Keratinocyte (primary cell): ENCODE results near the gene UTP3. TPM values are rescaled to one million over a fixed set of nuclear protein-coding genes. Genes with fewer than 3 reads are reported as not detected.

Source experiments
- DNase-seq: peaks from one replicate; pipeline ENCODE4 v3.0.0-alpha.2; 2011; ENCODE audit warnings: low read depth, missing footprints, low spot score
- FAIRE-seq: peaks from 2 replicates; lab custom pipeline; 2011; peaks lifted over from hg19 to GRCh38; lab: Jason Lieb, UNC
- H2AFZ ChIP-seq: 2 replicates; pipeline ENCODE4 v1.6.0; 2012; ENCODE audit warnings: low read length, control low read depth, inconsistent platforms; ENCODE audit not compliant: control insufficient read depth
- H3K27ac ChIP-seq: 2 replicates; pipeline ENCODE4 v1.5.1; 2011; ENCODE audit warnings: low read length; ENCODE audit not compliant: control insufficient read depth, insufficient read depth
- H3K27me3 ChIP-seq: 3 replicates; pipeline ENCODE4 v1.6.0; 2011; ENCODE audit warnings: low read length; ENCODE audit not compliant: control insufficient read depth, insufficient read depth; ENCODE audit errors: extremely low read depth
- H3K36me3 ChIP-seq, 2 experiments: 2 replicates in 1 of 2; 3 replicates in 1 of 2; pipeline ENCODE4 v1.5.1; 2011; ENCODE audit warnings: low read length in 2 of 2, mild to moderate bottlenecking in 1 of 2; ENCODE audit not compliant: control insufficient read depth in 2 of 2, insufficient read depth in 2 of 2; ENCODE audit errors: extremely low read depth in 1 of 2
- H3K4me1 ChIP-seq: 3 replicates; pipeline ENCODE4 v1.5.1; 2011; ENCODE audit warnings: low read length; ENCODE audit not compliant: control insufficient read depth, insufficient read depth; ENCODE audit errors: extremely low read depth
- H3K4me2 ChIP-seq: 3 replicates; pipeline ENCODE4 v1.6.0; 2011; ENCODE audit warnings: low read depth, low read length; ENCODE audit not compliant: control insufficient read depth, insufficient read depth; ENCODE audit errors: extremely low read depth
- H3K4me3 ChIP-seq, 3 experiments: fragments of 200-600 bp in 1 of 3; sonication (generic) in 1 of 3; 2 replicates in 2 of 3; 3 replicates in 1 of 3; pipeline ENCODE4 v1.5.1; 2011 to 2016; ENCODE audit warnings: low read length in 3 of 3, mild to moderate bottlenecking in 3 of 3, control low read depth in 2 of 3, inconsistent platforms in 1 of 3, low read depth in 1 of 3, mixed read lengths in 1 of 3, mixed run types in 1 of 3, moderate library complexity in 1 of 3; ENCODE audit not compliant: control insufficient read depth in 2 of 3, insufficient read depth in 2 of 3; ENCODE audit errors: extremely low read depth in 1 of 3
- H3K79me2 ChIP-seq: 2 replicates; pipeline ENCODE4 v1.6.0; 2012; ENCODE audit warnings: low read length; ENCODE audit not compliant: control insufficient read depth, insufficient read depth
- H3K9ac ChIP-seq: 3 replicates; pipeline ENCODE4 v1.6.0; 2011; ENCODE audit warnings: low read length; ENCODE audit not compliant: control insufficient read depth, insufficient read depth; ENCODE audit errors: extremely low read depth
- H3K9me1 ChIP-seq: 3 replicates; pipeline ENCODE4 v1.6.0; 2011; ENCODE audit warnings: low read length; ENCODE audit not compliant: control insufficient read depth, insufficient read depth; ENCODE audit errors: extremely low read depth
- H3K9me3 ChIP-seq: 2 replicates; pipeline ENCODE4 v1.5.1; 2012; ENCODE audit warnings: low read depth, low read length; ENCODE audit not compliant: control insufficient read depth
- H4K20me1 ChIP-seq: 3 replicates; pipeline ENCODE4 v1.6.0; 2011; ENCODE audit warnings: low read length; ENCODE audit not compliant: control insufficient read depth, insufficient read depth; ENCODE audit errors: extremely low read depth
- EZH2 ChIP-seq: IDR thresholded peaks from one replicate; pipeline ENCODE4 v1.6.1; 2012; ENCODE audit warnings: inconsistent platforms, mild to moderate bottlenecking, low read length, moderate library complexity
- dilution Hi-C: fragments of 300-500 bp; cut with MboI; formaldehyde crosslinking; loops from one replicate; pipeline ENCODE4 v1.7.0; 2020; ENCODE audit warnings: low sequenced_read_pairs; ENCODE audit not compliant: extremely low pct_ligation_motif_present
- polyA plus RNA-seq, 5 experiments: library from polyadenylated mRNA; depleted of rRNA in 3 of 5; stranded (reverse) in 3 of 5; stranded (forward) in 1 of 5; unstranded in 1 of 5; fragments of >200 nt; gene quantifications; 1 replicate in 1 of 5; 2 replicates in 3 of 5; 3 replicates in 1 of 5; pipeline versions ENCODE4 v1.2.1 to v1.2.3, GENCODE V29; 2011 to 2012; ENCODE audit warnings: missing spikeins in 2 of 5, low read depth in 1 of 5, low replicate concordance in 1 of 5
- TF ChIP-seq, protein P1 (sequence below), 3 experiments: IDR thresholded peaks in 1 of 3; conservative IDR thresholded peaks in 1 of 3; optimal IDR thresholded peaks in 1 of 3; 2 replicates in 2 of 3; 3 replicates in 1 of 3; pipeline versions ENCODE3 to v1.5.1; 2011; ENCODE audit warnings: low read length in 3 of 3, mild to moderate bottlenecking in 3 of 3, moderate library complexity in 2 of 3, control low read depth in 1 of 3, inconsistent platforms in 1 of 3; ENCODE audit not compliant: insufficient read depth in 2 of 3; ENCODE audit errors: extremely low read depth in 1 of 3

Gene UTP3
- polyA plus RNA-seq, 1 donor (not counting 4 experiments of a cell fraction or from before 2014, with no cell fraction given): 27.7 TPM

GRCh38 chr4:70712150-70712549 lies 23.8 kb downstream of the UTP3 start:
- Histone ChIP-seq H2AFZ (no peak overlapping the region), H3K27me3 (no peaks in the 10 kb centered on the region), H3K4me2 (no peak overlapping the region), H3K79me2 (peaks cover 45% of the 10 kb centered on the region), H3K9me3 (no peaks in the 10 kb centered on the region), H3K9me1 (no peaks in the 10 kb centered on the region), H3K9ac (no peak overlapping the region), H3K27ac (no peak overlapping the region), H3K4me3 (no peak overlapping the region), H3K4me1 (peaks cover 14% of the 10 kb centered on the region), H4K20me1 (no peaks in the 10 kb centered on the region), H3K36me3 (no peaks in the 10 kb centered on the region)
- no peak for DNase-seq
- dilution Hi-C loops: no loop called here
- FAIRE-seq: no peak
- TF ChIP-seq, protein P1, sequence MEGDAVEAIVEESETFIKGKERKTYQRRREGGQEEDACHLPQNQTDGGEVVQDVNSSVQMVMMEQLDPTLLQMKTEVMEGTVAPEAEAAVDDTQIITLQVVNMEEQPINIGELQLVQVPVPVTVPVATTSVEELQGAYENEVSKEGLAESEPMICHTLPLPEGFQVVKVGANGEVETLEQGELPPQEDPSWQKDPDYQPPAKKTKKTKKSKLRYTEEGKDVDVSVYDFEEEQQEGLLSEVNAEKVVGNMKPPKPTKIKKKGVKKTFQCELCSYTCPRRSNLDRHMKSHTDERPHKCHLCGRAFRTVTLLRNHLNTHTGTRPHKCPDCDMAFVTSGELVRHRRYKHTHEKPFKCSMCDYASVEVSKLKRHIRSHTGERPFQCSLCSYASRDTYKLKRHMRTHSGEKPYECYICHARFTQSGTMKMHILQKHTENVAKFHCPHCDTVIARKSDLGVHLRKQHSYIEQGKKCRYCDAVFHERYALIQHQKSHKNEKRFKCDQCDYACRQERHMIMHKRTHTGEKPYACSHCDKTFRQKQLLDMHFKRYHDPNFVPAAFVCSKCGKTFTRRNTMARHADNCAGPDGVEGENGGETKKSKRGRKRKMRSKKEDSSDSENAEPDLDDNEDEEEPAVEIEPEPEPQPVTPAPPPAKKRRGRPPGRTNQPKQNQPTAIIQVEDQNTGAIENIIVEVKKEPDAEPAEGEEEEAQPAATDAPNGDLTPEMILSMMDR (optimal IDR thresholded peaks at IDR 0.05 in 1 of 3, IDR thresholded peaks at IDR 0.05 in 1 of 3, conservative IDR thresholded peaks at IDR 0.05 in 1 of 3; ENCODE audit: extremely low read depth in 1 of 3, insufficient read depth in 2 of 3, low read length in 3 of 3): no peak
- TF ChIP-seq EZH2: no peak

- H3K4me3 ChIP-seq: peak overlapping the region in 1 of 3 experiments; percentile 3
- no peak overlapping the region for H3K27ac ChIP-seq
- peak overlapping the region; percentile 54 for H3K4me2 ChIP-seq
- H3K9me3 ChIP-seq: no peaks in the 10 kb centered on the region
- no peaks in the 10 kb centered on the region for H3K9me1 ChIP-seq
- H3K4me1 ChIP-seq: peaks cover 14% of the 10 kb centered on the region
- FAIRE-seq (no peak), DNase-seq (no peak)
- no peaks in the 10 kb centered on the region for H3K36me3 ChIP-seq
- peaks cover 40% of the 10 kb centered on the region for H3K79me2 ChIP-seq
- dilution Hi-C loops: no loop called here
- TF ChIP-seq EZH2: no peak
- TF ChIP-seq, protein P1 (optimal IDR thresholded peaks at IDR 0.05 in 1 of 3, IDR thresholded peaks at IDR 0.05 in 1 of 3, conservative IDR thresholded peaks at IDR 0.05 in 1 of 3; ENCODE audit: extremely low read depth in 1 of 3, insufficient read depth in 2 of 3, low read length in 3 of 3): no peak
- H3K27me3 ChIP-seq: no peaks in the 10 kb centered on the region
- no peak overlapping the region for H2AFZ ChIP-seq
- H4K20me1 ChIP-seq: no peaks in the 10 kb centered on the region
- peak overlapping the region; percentile 26 for H3K9ac ChIP-seq
These were observed 24.5 kb downstream of the UTP3 start for GRCh38 chr4:70712604-70713452.
